Fibroblast of peridontal ligament (primary cell): ENCODE data around the gene S100PBP.

Experiments
- DNase-seq: peaks from one replicate; pipeline ENCODE4 v3.0.0-alpha.2; 2010; ENCODE audit errors: extremely low read depth

Gene S100PBP

DNA sequence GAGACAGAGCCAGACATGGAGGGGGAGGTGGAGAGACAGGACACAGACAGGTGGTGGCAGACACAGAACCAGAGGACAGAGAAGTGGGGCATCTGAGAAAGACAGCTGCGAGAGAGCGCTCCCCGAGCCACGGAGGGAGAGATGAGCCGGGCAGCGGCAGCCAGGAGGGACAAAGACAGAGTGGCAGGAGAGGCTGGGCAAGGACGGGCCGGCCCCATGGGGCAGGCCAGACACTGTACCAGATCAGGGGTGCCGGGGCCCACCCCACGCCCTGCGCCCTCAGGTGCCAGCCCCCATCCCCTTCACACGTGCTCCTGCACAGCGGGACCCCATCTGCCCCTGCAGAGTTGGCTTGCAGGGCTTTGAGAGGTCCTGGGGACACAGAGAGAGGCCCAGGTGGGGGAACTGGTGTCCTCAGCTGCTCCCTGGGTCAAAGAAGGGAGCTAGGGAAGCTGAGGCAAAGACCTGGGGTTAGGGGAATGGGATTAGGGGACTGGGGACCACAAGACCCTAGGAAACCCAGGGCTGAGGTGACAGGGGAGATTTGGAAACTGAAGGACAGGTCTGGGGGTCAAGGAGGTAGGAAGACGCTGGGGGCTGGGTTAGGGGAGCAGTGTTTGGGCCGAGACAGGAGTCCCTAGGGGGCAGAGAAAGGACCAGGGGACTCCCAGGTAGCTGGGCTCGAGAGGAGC is 52.6 kb downstream of the S100PBP start:
- no peak for DNase-seq

DNA sequence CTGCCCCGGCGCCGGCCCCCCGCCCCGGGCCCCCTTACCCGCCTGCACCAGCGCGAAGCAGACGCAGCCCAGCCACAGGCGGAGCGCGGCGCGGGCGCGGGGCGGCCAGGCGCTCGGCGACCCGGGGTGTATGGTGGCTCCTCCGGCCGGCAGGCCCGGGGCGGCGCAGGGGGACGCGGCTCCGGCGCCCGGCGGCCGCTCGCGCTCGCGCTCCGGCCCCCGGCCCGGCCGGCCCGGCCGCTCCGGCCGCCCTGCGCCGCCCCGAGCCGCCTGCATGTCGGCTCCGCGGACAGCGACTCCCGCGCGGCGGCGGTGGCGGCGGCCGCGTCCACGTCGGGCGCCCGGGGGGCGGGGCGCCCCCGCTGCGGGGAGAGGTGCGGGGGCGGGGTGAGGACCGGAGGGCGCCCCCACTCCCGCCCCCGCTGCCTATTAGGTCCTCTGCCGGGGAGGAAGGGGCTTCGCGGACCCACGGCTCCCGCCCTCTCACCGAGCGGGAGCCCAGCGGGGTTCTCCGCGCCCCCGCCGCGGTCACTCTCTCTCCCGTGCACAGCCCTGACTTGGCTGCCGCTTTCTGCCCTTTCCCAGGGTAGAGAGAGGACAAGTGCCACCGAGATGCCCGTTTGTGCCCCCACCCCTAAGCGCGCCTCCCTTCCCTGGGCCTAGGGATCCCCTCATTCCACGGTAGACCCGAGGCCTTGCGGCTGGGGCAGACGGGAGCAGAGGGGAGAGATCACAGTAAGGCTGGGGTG is 53.3 kb downstream of the S100PBP start, which contains the start of gene FNDC5:
Gene FNDC5, minus strand, starts transcription at position 298 of the 749 bp plus-strand sequence.
- no peak for DNase-seq

DNA sequence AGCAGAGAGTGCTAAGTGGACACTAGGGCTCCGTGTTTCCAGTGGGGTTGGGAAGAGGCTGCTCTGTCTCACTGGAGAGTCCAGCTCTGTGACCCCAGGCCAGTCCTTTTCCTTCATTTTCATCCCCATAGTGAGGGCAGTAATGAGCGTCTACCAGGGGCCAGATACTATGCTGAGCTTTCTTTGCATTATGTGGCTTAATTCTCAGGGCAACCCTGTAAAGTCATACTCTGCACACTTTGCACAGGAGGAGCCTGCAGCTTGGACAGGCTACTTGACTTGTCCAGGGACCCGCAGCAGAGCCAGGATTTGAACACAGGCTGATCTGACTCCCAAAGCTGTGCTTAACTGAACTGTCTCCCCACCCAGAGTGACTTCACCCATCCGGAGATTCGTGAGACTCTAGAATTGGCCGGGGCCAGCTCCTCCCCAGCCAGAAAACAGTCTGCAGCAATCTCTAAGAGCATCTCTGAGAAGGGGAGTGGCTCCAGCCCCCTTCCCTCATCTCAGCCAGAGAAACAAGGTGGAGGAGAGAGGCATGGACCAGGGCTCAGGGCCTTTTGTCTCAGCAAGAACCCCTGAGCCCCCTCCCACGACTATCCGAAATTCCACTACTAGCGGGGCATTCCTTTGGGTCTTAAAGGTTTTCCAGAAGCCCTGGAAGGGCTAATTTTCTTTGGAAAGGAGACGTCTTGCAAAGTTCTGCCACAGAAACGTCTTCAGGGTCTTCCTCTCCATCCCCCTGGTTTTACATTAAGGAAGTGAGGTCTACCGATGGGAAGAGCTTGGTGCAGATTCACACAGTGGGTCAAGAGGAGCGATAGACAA is 54.1 kb downstream of the S100PBP start:
- DNase-seq, result no peak

DNA sequence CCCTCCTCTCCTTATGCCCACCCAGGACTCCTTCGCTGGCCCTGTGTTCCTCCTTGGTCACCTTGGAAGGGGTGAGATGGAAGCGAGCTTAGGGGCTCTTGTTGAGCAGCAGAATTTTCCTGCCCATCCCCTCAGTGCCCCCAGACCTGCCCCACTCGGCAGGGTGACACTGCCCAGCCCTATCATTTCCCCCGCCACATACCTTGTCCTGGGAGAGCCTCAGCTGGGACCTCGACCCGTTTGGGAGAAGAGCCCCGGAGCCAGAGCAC is 54.7 kb downstream of the S100PBP start:
- no peak for DNase-seq

DNA sequence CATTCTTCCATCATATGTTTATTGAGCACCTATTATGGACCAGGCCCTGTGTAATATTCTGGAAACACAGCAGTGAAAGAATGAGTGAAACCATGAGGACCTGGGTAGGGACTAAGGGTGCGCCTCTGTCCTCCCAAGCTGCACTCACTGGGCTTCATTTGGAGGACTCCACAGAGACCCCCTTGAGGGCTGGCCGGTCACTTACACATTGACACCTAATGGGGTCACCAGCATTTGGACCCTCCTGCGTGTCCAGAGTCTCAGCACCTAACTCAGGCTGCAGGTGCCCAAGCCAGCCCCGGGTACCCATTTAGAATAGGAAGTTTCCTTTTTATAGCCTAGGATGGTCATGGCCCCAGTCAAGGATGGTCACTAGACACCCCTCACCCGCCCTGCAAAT is 56.0 kb downstream of the S100PBP start:
- DNase-seq, result no peak

DNA sequence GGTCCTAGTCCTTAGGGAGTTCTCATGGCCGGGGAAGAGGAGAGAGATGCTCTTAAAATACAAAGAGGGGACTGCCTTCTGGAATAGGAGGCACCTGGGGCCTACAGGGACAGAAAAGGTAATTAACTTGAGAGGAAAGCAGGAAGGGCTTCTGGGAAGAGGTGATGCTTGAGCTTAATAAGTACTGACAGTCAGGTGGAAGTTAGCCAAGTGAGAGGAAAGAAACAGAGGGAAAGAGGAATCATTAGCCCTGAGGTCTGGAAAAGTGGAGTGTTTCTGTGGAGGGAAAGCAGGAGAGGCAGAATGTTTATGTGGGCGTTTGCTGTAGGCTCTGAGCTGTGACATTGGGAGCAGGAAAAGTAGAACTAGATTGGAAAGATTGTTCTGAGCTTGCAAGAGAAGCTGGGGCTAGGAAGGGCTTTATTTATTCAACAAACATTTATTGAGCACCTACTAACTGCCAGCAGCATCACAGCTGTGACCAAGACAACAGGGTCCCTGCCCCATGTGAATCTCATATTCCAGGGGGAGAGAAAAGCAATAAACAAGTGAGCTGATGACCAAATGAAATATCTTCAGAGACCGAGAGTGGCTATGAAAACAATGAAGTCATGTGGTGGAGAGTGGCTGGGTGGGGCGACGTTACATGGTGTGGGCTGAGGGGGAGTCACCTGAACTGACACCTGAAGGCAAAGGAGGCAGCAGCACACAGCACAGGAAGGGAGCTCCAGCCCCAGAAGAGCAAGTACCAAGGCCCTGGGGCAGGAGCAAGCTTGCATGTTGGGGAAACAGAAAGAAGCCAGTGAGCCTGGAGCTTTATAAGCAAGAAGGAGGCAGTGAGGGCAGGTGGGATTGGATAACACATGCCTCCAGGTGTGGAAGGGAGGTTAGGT is 57.7 kb downstream of the S100PBP start:
- no peak for DNase-seq

DNA sequence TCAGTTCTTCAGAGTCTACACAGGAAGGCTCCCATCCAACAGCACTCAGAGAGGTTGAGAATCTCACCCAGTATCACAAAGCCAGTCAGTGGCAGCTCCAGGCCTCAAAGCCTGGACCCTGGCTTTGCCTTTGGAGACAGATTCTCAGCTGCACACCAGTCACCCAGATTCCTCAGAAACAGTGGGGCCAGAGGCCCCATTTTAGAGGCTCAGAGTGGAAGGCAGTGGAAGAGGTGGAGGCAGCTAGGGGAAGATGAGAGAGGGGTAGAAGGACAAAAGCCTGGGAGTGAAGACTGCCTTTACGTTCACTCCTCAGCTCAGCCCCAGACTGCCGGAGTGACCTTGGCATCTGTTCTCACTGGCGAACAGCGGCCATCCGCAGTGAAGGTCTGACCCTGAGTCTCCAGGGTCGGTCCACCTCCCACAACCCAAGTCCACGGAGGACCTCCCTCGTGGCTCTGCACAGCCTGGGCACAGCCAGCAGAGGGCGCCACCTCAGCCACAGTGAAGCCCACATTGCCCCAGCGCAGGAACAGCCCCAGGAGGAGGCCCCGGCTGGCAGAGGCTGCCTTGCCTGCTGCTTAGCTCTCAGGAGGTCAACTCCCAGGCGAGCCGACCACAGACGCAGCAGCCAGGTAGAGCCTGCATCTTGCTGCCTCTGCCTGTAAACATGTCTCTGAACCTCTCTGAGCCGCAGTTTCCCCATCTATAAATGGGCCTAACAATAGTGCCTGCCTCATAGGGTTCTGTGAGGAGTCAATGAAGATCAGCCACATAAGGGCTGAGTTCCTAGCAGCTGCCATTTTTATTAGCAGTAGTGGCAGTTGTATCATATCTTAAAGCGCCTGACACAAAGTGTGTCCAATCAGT is 59.1 kb downstream of the S100PBP start:
- no peak for DNase-seq

DNA sequence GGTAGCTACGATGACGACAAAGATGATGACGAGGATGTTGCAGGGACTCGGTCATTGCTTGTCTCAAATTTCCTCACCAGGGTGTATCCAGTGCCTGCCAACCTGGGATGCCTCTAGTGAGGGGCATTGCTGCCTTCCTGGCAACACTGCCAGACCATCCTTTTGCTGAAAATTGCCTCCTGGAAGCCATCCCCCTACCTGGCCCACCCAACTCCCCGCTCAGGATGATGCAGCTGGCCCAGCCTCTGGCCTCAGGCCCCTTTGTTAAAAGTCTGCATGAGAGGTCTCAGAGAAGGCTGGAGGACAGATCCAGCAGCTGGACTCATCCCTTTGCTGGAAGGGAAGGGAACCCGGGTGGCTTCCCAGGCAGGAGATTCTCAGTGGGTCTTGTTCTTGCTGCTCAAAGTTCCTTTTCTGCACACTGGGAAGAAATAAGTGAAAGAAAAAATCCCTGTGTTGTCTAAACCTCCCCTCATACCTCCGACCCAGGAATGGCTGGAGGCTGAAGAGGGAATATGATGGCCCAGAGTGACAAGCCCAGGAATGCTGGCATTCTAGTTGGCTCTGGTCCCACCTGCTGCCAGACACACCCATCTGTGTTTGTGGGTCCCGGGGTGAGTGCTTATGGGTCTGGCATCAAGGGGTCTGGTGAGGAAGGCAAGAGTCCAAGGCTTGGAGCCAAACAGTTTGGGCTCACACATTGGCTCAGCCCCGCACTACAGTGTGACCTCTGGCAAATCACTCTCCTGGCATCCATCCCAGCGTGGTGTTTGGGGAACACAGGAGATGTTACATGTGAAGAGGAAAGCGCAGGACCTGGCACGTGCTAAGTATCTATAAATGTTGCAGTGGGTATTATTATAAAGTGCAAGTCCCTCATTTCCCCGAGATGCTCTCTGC is 60.0 kb downstream of the S100PBP start:
- no peak for DNase-seq

DNA sequence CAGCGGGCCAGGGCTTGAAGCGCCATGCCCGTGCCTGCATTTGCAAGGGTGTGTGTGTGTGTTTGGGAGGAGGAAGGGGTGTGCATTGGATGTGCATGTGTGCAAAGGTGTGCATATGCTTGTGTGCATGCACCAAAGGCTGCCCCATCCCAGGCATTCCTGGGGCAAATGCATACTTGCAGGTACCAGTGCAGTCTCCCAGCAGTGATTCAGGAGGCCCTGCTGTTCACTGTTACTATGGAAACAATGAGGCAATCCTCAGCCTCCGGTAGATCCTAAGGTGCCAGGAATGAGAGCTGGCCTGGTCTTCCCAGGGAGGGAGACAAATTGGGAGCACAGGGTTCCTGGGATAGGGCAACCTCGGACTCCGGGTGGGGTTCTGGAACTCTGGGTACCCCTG is 60.7 kb downstream of the S100PBP start:
- no peak for DNase-seq

DNA sequence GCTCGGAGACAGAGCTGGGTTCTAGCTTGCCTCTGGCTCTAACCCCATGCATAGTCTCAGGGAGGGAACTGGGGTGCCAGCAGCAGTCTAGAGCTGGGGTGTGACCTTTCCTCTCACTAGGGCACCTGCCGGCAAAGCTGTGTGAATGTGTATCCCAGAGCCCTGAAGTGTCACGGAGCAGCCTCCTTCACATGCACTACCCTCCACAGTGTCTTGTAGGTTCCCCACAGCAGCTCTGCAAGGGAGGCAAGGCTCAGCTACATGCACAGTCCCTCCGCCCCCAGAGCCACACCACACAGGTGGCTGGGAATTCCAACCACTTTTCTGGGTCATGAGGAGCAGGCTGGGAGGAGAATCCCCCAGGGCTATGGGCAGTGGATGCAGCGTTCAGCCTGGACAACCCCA is 61.2 kb downstream of the S100PBP start:
- no peak for DNase-seq

DNA sequence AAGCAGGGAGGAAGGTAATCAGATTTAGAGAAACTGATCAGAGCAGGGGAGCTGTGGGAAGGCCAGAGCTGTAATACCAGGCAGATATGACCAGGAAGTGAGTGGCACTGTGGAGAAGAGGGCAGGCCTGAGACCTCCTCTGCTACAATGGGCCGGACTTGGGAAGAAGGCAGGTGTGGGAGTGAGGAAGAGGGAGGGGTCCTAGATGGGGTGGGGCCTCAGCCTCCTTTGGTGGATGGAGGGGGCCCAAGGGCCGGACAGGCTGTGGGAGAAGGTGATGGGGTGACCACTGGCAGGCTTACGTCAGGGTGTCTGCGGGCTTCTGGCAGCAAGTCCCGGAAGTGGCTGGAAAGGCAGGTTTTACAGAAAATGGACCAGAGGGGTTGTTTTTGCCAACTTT is 63.8 kb downstream of the S100PBP start:
- DNase-seq, result no peak

DNA sequence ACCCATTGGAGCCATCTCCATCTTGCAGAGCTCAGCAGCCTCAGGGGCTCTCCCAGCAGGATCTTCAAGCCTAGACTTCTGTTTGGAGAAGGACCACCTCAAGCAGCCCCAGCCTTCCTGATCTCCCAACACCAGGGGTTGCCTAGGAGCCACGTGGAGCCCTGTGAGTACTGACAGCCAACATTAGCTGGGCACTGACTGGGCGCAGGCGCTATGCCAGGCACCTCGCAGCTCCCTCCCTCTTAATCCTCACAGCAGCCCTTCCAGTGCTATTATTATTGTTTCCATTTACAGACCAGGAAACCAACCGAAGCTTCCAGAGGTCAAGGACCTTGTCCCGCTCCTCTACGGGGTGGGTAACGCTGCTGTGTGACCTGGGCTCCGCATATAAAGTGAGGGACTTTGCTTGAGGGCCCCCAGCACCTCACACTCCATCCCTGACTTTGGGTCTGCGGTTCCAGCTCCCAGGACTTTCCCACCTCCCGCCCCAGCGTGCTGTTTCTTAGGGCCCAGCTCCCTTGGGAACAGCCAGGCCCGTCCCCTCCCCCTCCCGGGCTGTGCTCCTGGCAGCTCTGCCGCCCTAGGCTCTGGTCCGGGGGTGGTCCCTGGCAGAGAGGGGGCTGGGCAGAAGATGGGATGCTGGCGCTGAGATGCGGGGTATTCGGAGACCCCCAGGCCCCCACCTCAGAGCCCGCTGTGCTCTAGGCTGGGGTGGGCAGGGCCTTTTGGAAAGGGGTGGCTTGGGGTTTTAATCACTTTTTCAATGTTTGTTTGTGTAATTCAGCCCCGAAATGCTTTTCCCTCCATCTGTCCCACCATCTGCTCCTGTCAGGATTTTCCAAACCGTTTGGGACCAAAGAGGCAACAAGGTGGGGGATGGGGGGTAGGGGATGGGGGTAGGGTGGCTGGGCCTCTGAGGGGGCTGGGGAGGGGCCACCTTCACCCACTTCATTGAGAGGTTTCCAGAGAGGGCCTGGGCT is 64.7 kb downstream of the S100PBP start:
- no peak for DNase-seq

DNA sequence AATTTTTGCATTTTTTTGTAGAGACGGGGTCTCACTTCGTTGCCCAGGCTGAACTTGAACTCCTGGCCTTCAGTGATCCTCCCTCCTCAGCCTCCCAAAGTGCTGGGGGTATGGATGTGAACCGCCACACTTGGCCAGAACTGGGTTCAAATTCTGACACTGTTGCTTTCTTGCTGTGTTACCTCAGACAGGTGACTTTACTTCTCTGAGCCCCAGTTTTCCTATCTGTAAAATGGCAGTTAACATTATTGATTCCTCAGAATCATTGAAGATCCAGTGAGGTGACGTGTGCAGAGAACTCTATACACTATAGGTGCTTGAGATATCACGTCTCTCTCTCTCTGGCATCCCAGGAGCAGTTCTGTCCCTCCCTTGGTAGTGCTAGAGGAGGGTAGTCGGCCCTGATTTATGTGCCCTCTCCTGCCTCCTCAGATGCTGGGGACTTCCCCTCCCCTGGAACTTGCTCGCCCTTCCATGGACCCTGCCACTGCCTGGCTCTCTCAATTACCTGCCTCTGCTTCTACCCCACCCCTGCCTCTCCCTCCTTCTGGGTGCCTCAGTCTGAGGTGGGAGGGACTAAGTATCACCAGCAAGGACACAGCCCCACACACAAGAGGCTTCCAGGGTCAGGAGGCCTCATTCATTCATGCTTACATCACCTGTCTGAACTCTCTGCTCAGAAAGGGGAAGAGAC is 66.0 kb downstream of the S100PBP start:
- no peak for DNase-seq

DNA sequence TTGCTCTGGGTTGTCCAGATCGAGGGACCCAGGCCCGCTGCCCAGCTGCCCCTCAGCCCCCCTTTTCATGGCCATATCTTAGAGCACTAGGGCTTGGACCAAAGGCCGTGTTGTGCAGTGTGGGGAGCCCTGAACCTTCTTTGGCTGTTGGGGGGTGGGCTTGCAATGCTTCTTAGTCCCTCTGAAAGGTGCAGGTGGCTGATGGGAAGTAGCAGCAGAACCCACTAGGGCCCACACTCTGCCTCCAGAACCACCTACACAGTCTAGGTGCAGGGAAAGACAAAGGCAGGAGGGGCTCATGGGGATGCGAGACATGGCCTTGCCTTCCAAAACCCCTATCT is 66.5 kb downstream of the S100PBP start:
- no peak for DNase-seq

DNA sequence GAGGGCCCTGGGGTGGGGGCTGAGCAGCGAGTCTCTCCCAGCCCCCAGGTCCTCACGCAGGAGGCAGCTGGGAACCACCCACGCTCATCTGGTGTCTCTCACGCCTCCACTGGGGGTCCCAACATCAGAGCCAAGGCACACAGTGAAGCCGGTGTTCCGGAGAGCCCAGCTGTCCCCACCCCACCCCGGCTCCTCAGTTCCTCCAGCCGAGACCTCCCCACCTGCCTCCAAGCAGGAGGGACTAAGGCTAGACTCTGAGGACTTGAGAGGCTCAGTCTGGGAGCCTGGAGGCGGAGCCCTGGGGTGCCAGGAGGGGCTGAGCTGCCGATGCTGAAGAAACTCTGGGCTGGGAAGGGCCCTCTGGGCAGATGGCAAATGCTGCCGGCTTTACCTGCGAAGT is 67.3 kb downstream of the S100PBP start:
- no peak for DNase-seq

DNA sequence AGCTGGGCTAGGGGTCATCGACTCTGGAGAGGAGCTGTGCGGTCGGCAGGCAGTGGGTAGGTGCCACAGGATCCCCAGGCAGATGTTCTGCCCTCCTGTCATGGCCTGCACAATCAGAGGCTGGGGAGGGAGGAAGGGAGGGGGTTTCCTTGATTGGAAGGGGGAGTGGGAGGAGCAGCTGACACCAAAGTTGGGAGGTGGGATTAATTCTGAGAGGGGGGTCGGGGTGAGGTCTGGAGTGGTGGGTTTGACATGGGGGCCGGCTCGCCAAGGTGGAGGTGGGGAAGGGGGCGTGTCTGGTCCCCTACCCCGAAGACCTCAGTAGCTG is 68.2 kb downstream of the S100PBP start:
- no peak for DNase-seq

DNA sequence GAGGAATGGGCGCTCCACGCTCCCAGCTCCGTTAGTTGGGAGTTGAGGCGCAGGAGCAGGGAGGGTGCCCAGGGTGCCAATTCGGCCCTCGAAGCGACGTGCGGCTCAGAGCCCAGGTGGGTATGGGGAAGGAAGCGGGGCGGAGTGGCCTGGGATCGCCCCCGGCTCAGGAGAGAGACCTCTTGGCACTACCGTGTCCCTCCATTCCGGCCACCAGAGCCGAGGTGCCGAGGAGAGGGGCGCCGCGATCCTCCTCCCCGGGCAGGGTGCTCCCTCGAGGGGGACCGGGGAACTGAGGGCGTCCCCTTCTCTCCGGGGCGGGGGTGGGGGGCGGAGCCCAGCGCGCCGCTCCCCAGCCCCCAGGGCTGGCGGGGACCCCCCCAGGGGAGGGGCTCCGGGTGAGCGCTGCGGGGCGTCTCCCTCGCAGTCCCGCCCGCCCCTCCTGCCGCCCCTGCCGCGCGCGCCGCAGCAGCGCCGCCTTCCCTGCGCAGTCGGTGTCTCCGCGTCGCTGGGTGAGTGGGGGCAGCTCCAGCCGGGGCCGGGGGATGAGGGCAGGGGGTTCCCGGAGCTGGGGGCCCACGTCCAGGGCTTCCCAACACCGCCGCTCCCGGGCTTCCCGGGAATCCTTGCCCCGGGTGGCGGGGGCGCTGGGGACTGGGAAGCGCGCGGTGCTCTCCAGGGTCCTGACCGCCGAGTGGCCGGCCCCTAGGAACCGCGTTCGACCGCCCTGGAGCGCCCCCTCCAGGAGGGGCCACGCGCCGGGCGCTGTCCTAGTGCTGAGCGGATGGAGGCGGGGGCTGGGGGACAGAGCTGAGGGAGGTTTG is 68.8 kb downstream of the S100PBP start, which contains the start of gene HPCA:
Gene HPCA, plus strand, starts transcription at position 488 of the 824 bp plus-strand sequence. CDS start 2,408 bp downstream, outside the sequence.
- DNase-seq, result peak; percentile 29
